CD4-positive, alpha-beta T cell (primary cell): ENCODE data around the gene CROCC2. TPM values are rescaled to one million over a fixed set of nuclear protein-coding genes. Genes with fewer than 3 reads are reported as not detected.
A peak's percentile ranks its signal among the peaks of the same experiment; 100 is the strongest.

Source experiments
- ATAC-seq: fragments of 200-7000 bp; cut with Tn5 transposase; one replicate; pipeline ENCODE4 v1.10.0; 2022; ENCODE audit warnings: mild to moderate bottlenecking; ENCODE audit not compliant: poor library complexity
- CTCF ChIA-PET: fragments of 350-600 bp; sonication (Branson Sonifier 250); formaldehyde crosslinking; loops from one replicate; lab custom pipeline; 2021; ENCODE audit warnings: antibody characterized with exemption, inconsistent platforms; lab: Charles Lee
- POLR2A ChIA-PET: fragments of 350-600 bp; sonication (Branson Sonifier 250); formaldehyde crosslinking; loops from one replicate; lab custom pipeline; 2021; ENCODE audit warnings: antibody characterized with exemption, inconsistent platforms; lab: Charles Lee
- DNase-seq, 14 experiments: peaks; one replicate each; pipeline ENCODE4 v3.0.0-alpha.2; 2013 to 2020; ENCODE audit warnings: mixed read lengths in 2 of 14
- H3K27ac ChIP-seq, 2 donors: one replicate each; pipeline versions ENCODE4 v1.5.1 to v1.7.0; 2013; ENCODE audit warnings: low read length in 2 of 2, low read depth in 1 of 2, mild to moderate bottlenecking in 1 of 2
- H3K27me3 ChIP-seq, 2 experiments: 1 replicate in 1 of 2; 2 replicates in 1 of 2; pipeline versions ENCODE4 v1.6.1 to v1.7.0; 2013; ENCODE audit warnings: low read length in 2 of 2, control low read depth in 1 of 2, mild to moderate bottlenecking in 1 of 2, moderate library complexity in 1 of 2; ENCODE audit not compliant: insufficient read depth in 2 of 2, control insufficient read depth in 1 of 2
- H3K36me3 ChIP-seq: one replicate; pipeline ENCODE4 v1.6.1; 2013; ENCODE audit warnings: low read length, control low read depth; ENCODE audit not compliant: insufficient read depth
- H3K4me1 ChIP-seq: one replicate; pipeline ENCODE4 v1.6.1; 2013; ENCODE audit warnings: low read length, control low read depth; ENCODE audit not compliant: insufficient read depth
- H3K4me3 ChIP-seq: one replicate; pipeline ENCODE4 v1.5.1; 2013; ENCODE audit warnings: mild to moderate bottlenecking, low read length, moderate library complexity
- H3K9me3 ChIP-seq, 2 experiments: 1 replicate in 1 of 2; 2 replicates in 1 of 2; pipeline versions ENCODE4 v1.6.1 to v1.7.0; 2013; ENCODE audit warnings: low read length in 2 of 2, mild to moderate bottlenecking in 2 of 2, control low read depth in 1 of 2, moderate library complexity in 1 of 2; ENCODE audit not compliant: control insufficient read depth in 1 of 2, insufficient read depth in 1 of 2
- H3K27ac Mint-ChIP-seq: one replicate; pipeline ENCODE4 v1.8.0; 2020; ENCODE audit warnings: mixed read lengths
- H3K27me3 Mint-ChIP-seq: one replicate; pipeline ENCODE4 v1.8.0; 2021; ENCODE audit warnings: mixed read lengths
- H3K36me3 Mint-ChIP-seq: one replicate; pipeline ENCODE4 v1.8.0; 2021; ENCODE audit warnings: low read depth, mixed read lengths
- H3K4me1 Mint-ChIP-seq: one replicate; pipeline ENCODE4 v1.8.0; 2021; ENCODE audit warnings: low read depth, mixed read lengths
- H3K4me3 Mint-ChIP-seq: one replicate; pipeline ENCODE4 v1.8.0; 2020; ENCODE audit warnings: mild to moderate bottlenecking, mixed read lengths
- H3K9me3 Mint-ChIP-seq: one replicate; pipeline ENCODE4 v1.8.0; 2020; ENCODE audit warnings: mixed read lengths
- CTCF ChIP-seq: fragments of 200-600 bp; IDR thresholded peaks from one replicate; pipeline ENCODE4 v1.8.0; 2022; ENCODE audit warnings: antibody characterized with exemption, mild to moderate bottlenecking
- intact Hi-C, 2 experiments: fragments of 100-400 bp; cut with DNase I in 1 of 2; cut with micrococcal nuclease in 1 of 2; formaldehyde crosslinking; loops; one replicate each; pipeline versions ENCODE4 v1.15.1 to v1.9.0; 2023 to 2025; cut with DNase I, micrococcal nuclease
- total RNA-seq, 174 experiments: library from RNA in 2 of 174; stranded (reverse) in 2 of 174; gene quantifications; one replicate each; pipeline ENCODE4 v1.2.3 and lab custom pipeline; 2021 to 2026

Gene CROCC2
- total RNA-seq, 2 experiments from 2014 or later: not detected

- TF ChIP-seq CTCF: peak; percentile 87
- Mint-ChIP-seq H3K36me3 (no peaks in the 10 kb centered on the region), H3K4me1 (no peaks in the 10 kb centered on the region), H3K9me3 (no peaks in the 10 kb centered on the region), H3K27ac (no peak overlapping the region), H3K27me3 (peaks cover 25% of the 10 kb centered on the region), H3K4me3 (no peak overlapping the region)
- POLR2A ChIA-PET: interaction anchor here (1.0 kb wide), 1 partner anchor 235 kb away, joined by 3 read pairs; the partner anchor contains the start of gene PASK
- peak; percentile 79 for ATAC-seq
- Histone ChIP-seq H3K36me3 (no peaks in the 10 kb centered on the region), H3K27me3 (peaks cover 29 to 31% of the 10 kb centered on the region in 2 experiments), H3K4me3 (no peak overlapping the region), H3K9me3 (peaks cover 0 to 4% of the 10 kb centered on the region in 2 experiments), H3K4me1 (peaks cover 3% of the 10 kb centered on the region), H3K27ac (no peak overlapping the region)
- intact Hi-C loops: loop anchor here (2.0 to 10.0 kb wide), 3 partner anchors 161 to 241 kb away; partner anchors contain the start of gene PPP1R7 (in 2 of the 2)
- DNase-seq: peak; percentile 49 to 74 (median 62)
- CTCF ChIA-PET: interaction anchor here (0.6 to 1.0 kb wide), 3 partner anchors 76 to 236 kb away, joined by 3 to 8 read pairs (median 3); partner anchors contain the start of genes PASK and PPP1R7
These were observed 7.9 kb downstream of the CROCC2 start for GRCh38 chr2:240913810-240914644.

- H3K9me3 ChIP-seq: peaks cover 0 to 4% of the 10 kb centered on the region in 2 experiments
- H3K4me3 ChIP-seq: no peak overlapping the region
- Mint-ChIP-seq H3K27me3 (peaks cover 25% of the 10 kb centered on the region), H3K4me1 (no peaks in the 10 kb centered on the region), H3K4me3 (no peak overlapping the region), H3K9me3 (no peaks in the 10 kb centered on the region), H3K36me3 (no peaks in the 10 kb centered on the region), H3K27ac (no peak overlapping the region)
- no peak for ATAC-seq
- DNase-seq: no peak
- no peak for TF ChIP-seq CTCF
- ChIA-PET CTCF (interaction anchor here (1.0 kb wide), 2 partner anchors 75 to 235 kb away, joined by 3 to 8 read pairs; partner anchors contain the start of genes PASK and PPP1R7), POLR2A (interaction anchor here (1.0 kb wide), 1 partner anchor 234 kb away, joined by 3 read pairs; the partner anchor contains the start of gene PASK)
- H3K4me1 ChIP-seq: peaks cover 3% of the 10 kb centered on the region
- peaks cover 29 to 31% of the 10 kb centered on the region in 2 experiments for H3K27me3 ChIP-seq
- intact Hi-C loops: loop anchor here (2.0 to 10.0 kb wide), 3 partner anchors 160 to 240 kb away; partner anchors contain the start of gene PPP1R7 (in 2 of the 2)
- no peaks in the 10 kb centered on the region for H3K36me3 ChIP-seq
- H3K27ac ChIP-seq: no peak overlapping the region
These were observed 8.7 kb downstream of the CROCC2 start for GRCh38 chr2:240914645-240915525.
